ENCODE results near the gene AKAP7.

DNA sequence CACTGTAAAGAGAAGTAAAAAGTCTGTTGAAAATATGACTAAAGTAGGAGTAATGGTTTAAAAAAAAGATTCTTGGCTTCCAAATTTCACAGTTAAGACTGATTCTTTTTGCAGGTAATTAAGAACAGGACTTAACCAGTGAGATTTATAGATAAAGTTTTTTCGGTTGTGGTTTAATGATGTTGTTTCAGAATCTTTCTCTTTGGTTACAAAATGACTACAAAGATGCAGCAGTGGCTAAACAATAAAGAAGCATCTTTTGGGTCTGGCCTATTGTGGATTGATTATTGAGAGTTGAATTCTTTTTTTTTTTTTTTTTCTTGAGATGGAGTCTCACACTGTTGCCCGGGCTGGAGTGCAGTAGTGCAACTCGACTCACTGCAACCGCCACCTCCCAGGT is 109.7 kb downstream of the AKAP7 start:
- TF ChIP-seq, protein P1, sequence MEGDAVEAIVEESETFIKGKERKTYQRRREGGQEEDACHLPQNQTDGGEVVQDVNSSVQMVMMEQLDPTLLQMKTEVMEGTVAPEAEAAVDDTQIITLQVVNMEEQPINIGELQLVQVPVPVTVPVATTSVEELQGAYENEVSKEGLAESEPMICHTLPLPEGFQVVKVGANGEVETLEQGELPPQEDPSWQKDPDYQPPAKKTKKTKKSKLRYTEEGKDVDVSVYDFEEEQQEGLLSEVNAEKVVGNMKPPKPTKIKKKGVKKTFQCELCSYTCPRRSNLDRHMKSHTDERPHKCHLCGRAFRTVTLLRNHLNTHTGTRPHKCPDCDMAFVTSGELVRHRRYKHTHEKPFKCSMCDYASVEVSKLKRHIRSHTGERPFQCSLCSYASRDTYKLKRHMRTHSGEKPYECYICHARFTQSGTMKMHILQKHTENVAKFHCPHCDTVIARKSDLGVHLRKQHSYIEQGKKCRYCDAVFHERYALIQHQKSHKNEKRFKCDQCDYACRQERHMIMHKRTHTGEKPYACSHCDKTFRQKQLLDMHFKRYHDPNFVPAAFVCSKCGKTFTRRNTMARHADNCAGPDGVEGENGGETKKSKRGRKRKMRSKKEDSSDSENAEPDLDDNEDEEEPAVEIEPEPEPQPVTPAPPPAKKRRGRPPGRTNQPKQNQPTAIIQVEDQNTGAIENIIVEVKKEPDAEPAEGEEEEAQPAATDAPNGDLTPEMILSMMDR (IDR thresholded peaks at IDR 0.05): no peak
- TF ChIP-seq EZH2 (IDR thresholded peaks at IDR 0.05; ENCODE audit: borderline replicate concordance, insufficient read depth, low read depth, low read length, poor library complexity, severe bottlenecking): no peak

Measured in B cell (primary cell).